Keratinocyte (primary cell): ENCODE data around the gene SZT2. TPM values are rescaled to one million over a fixed set of nuclear protein-coding genes. Genes with fewer than 3 reads are reported as not detected.

Experiments
- DNase-seq: peaks from one replicate; pipeline ENCODE4 v3.0.0-alpha.2; 2011; ENCODE audit warnings: low read depth, missing footprints, low spot score
- FAIRE-seq: peaks from 2 replicates; lab custom pipeline; 2011; peaks lifted over from hg19 to GRCh38; lab: Jason Lieb, UNC
- H2AFZ ChIP-seq: 2 replicates; pipeline ENCODE4 v1.6.0; 2012; ENCODE audit warnings: low read length, control low read depth, inconsistent platforms; ENCODE audit not compliant: control insufficient read depth
- H3K27ac ChIP-seq: 2 replicates; pipeline ENCODE4 v1.5.1; 2011; ENCODE audit warnings: low read length; ENCODE audit not compliant: control insufficient read depth, insufficient read depth
- H3K27me3 ChIP-seq: 3 replicates; pipeline ENCODE4 v1.6.0; 2011; ENCODE audit warnings: low read length; ENCODE audit not compliant: control insufficient read depth, insufficient read depth; ENCODE audit errors: extremely low read depth
- H3K36me3 ChIP-seq, 2 experiments: 2 replicates in 1 of 2; 3 replicates in 1 of 2; pipeline ENCODE4 v1.5.1; 2011; ENCODE audit warnings: low read length in 2 of 2, mild to moderate bottlenecking in 1 of 2; ENCODE audit not compliant: control insufficient read depth in 2 of 2, insufficient read depth in 2 of 2; ENCODE audit errors: extremely low read depth in 1 of 2
- H3K4me1 ChIP-seq: 3 replicates; pipeline ENCODE4 v1.5.1; 2011; ENCODE audit warnings: low read length; ENCODE audit not compliant: control insufficient read depth, insufficient read depth; ENCODE audit errors: extremely low read depth
- H3K4me2 ChIP-seq: 3 replicates; pipeline ENCODE4 v1.6.0; 2011; ENCODE audit warnings: low read depth, low read length; ENCODE audit not compliant: control insufficient read depth, insufficient read depth; ENCODE audit errors: extremely low read depth
- H3K4me3 ChIP-seq, 3 experiments: fragments of 200-600 bp in 1 of 3; sonication (generic) in 1 of 3; 2 replicates in 2 of 3; 3 replicates in 1 of 3; pipeline ENCODE4 v1.5.1; 2011 to 2016; ENCODE audit warnings: low read length in 3 of 3, mild to moderate bottlenecking in 3 of 3, control low read depth in 2 of 3, inconsistent platforms in 1 of 3, low read depth in 1 of 3, mixed read lengths in 1 of 3, mixed run types in 1 of 3, moderate library complexity in 1 of 3; ENCODE audit not compliant: control insufficient read depth in 2 of 3, insufficient read depth in 2 of 3; ENCODE audit errors: extremely low read depth in 1 of 3
- H3K79me2 ChIP-seq: 2 replicates; pipeline ENCODE4 v1.6.0; 2012; ENCODE audit warnings: low read length; ENCODE audit not compliant: control insufficient read depth, insufficient read depth
- H3K9ac ChIP-seq: 3 replicates; pipeline ENCODE4 v1.6.0; 2011; ENCODE audit warnings: low read length; ENCODE audit not compliant: control insufficient read depth, insufficient read depth; ENCODE audit errors: extremely low read depth
- H3K9me1 ChIP-seq: 3 replicates; pipeline ENCODE4 v1.6.0; 2011; ENCODE audit warnings: low read length; ENCODE audit not compliant: control insufficient read depth, insufficient read depth; ENCODE audit errors: extremely low read depth
- H3K9me3 ChIP-seq: 2 replicates; pipeline ENCODE4 v1.5.1; 2012; ENCODE audit warnings: low read depth, low read length; ENCODE audit not compliant: control insufficient read depth
- H4K20me1 ChIP-seq: 3 replicates; pipeline ENCODE4 v1.6.0; 2011; ENCODE audit warnings: low read length; ENCODE audit not compliant: control insufficient read depth, insufficient read depth; ENCODE audit errors: extremely low read depth
- EZH2 ChIP-seq: IDR thresholded peaks from one replicate; pipeline ENCODE4 v1.6.1; 2012; ENCODE audit warnings: inconsistent platforms, mild to moderate bottlenecking, low read length, moderate library complexity
- dilution Hi-C: fragments of 300-500 bp; cut with MboI; formaldehyde crosslinking; loops from one replicate; pipeline ENCODE4 v1.7.0; 2020; ENCODE audit warnings: low sequenced_read_pairs; ENCODE audit not compliant: extremely low pct_ligation_motif_present
- polyA plus RNA-seq, 5 experiments: library from polyadenylated mRNA; depleted of rRNA in 3 of 5; stranded (reverse) in 3 of 5; stranded (forward) in 1 of 5; unstranded in 1 of 5; fragments of >200 nt; gene quantifications; 1 replicate in 1 of 5; 2 replicates in 3 of 5; 3 replicates in 1 of 5; pipeline versions ENCODE4 v1.2.1 to v1.2.3, GENCODE V29; 2011 to 2012; ENCODE audit warnings: missing spikeins in 2 of 5, low read depth in 1 of 5, low replicate concordance in 1 of 5
- TF ChIP-seq, protein P1 (sequence below), 3 experiments: IDR thresholded peaks in 1 of 3; conservative IDR thresholded peaks in 1 of 3; optimal IDR thresholded peaks in 1 of 3; 2 replicates in 2 of 3; 3 replicates in 1 of 3; pipeline versions ENCODE3 to v1.5.1; 2011; ENCODE audit warnings: low read length in 3 of 3, mild to moderate bottlenecking in 3 of 3, moderate library complexity in 2 of 3, control low read depth in 1 of 3, inconsistent platforms in 1 of 3; ENCODE audit not compliant: insufficient read depth in 2 of 3; ENCODE audit errors: extremely low read depth in 1 of 3

Gene SZT2
- polyA plus RNA-seq, 1 donor (not counting 4 experiments of a cell fraction or from before 2014, with no cell fraction given), result 6.1 TPM

DNA sequence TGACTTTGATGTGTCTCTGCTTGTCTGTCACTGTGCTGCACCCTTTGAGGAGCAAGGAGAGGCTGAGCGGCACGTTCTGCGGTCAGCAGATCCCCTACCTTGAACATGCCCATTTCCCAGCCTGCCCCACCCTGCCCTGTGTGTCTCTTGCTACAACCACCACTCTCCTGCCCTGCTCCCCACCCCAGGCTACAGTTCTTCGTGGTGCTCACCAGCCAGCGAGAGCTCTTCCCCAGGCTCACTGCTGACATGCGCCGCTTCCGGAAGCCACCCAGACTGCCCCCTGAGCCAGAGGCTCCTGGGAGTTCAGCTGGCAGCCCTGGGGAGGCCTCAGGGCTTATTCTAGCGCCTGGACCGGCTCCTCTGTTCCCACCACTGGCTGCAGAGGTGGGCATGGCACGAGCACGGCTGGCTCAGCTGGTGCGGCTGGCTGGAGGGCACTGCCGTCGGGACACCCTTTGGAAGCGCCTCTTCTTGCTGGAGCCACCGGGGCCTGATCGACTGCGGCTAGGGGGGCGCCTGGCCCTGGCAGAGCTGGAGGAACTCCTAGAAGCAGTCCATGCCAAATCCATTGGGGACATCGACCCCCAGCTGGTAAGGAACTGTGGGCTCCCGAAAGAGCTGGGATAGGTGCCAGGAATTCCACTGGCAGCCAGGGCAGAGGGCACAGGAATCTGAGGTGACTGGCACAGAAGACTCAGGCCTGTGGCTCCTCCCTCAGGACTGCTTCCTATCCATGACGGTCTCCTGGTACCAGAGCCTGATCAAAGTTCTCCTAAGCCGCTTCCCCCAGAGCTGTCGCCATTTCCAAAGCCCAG, 58.4 kb downstream of the SZT2 start:
- Histone ChIP-seq H3K9me3 (no peaks in the 10 kb centered on the region), H3K4me3 (no peak overlapping the region), H4K20me1 (no peaks in the 10 kb centered on the region), H3K4me1 (peaks cover 7% of the 10 kb centered on the region), H3K9me1 (peaks cover 3% of the 10 kb centered on the region), H3K79me2 (peaks cover 5% of the 10 kb centered on the region), H3K9ac (no peak overlapping the region), H3K27me3 (no peaks in the 10 kb centered on the region), H2AFZ (no peak overlapping the region), H3K36me3 (peaks cover 53 to 74% of the 10 kb centered on the region in 2 experiments), H3K27ac (no peak overlapping the region), H3K4me2 (no peak overlapping the region)
- TF ChIP-seq, protein P1, sequence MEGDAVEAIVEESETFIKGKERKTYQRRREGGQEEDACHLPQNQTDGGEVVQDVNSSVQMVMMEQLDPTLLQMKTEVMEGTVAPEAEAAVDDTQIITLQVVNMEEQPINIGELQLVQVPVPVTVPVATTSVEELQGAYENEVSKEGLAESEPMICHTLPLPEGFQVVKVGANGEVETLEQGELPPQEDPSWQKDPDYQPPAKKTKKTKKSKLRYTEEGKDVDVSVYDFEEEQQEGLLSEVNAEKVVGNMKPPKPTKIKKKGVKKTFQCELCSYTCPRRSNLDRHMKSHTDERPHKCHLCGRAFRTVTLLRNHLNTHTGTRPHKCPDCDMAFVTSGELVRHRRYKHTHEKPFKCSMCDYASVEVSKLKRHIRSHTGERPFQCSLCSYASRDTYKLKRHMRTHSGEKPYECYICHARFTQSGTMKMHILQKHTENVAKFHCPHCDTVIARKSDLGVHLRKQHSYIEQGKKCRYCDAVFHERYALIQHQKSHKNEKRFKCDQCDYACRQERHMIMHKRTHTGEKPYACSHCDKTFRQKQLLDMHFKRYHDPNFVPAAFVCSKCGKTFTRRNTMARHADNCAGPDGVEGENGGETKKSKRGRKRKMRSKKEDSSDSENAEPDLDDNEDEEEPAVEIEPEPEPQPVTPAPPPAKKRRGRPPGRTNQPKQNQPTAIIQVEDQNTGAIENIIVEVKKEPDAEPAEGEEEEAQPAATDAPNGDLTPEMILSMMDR (optimal IDR thresholded peaks at IDR 0.05 in 1 of 3, IDR thresholded peaks at IDR 0.05 in 1 of 3, conservative IDR thresholded peaks at IDR 0.05 in 1 of 3; ENCODE audit: extremely low read depth in 1 of 3, insufficient read depth in 2 of 3, low read length in 3 of 3), result no peak
- TF ChIP-seq EZH2, result no peak
- dilution Hi-C loops, result no loop called here
- no peak for FAIRE-seq
- DNase-seq, result no peak

DNA sequence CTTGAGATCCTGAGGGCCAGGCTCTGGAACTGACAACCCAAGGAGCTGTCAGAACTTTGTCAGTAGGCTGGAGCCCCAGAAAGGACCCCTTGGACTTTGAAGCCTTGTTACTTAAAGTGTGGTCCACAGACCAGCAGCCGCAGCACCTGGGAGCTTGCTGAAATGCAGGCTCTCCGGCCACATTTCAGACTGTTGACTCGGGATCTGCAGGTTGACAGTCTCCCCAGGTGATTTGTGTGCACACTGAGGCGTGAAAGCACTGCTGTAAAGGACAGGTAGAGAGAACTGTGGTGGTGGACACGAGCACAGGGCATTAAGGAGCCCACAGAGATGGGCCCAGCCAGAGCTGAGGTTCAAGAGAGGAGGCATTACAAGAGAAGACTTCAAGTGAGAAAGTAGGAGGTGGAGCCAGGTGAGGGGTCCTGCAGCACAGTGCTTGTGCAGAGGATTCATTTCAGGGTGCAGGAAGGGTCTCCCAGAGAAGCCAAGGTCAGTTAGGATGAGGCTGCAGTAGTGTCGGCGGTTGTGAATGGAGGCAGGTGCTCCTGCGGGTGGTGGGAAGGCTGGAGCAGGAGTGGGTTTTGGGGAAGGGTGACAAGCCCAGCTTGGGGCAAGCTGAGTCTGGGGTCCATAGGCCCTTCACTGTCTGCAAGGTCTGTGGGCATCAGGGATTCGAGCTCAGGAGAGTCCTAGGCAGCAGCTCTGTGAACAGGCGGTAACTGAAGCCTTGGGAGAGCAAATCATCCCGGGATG, 59.4 kb downstream of the SZT2 start:
- no peak for TF ChIP-seq EZH2
- TF ChIP-seq, protein P1 (optimal IDR thresholded peaks at IDR 0.05 in 1 of 3, IDR thresholded peaks at IDR 0.05 in 1 of 3, conservative IDR thresholded peaks at IDR 0.05 in 1 of 3; ENCODE audit: extremely low read depth in 1 of 3, insufficient read depth in 2 of 3, low read length in 3 of 3), result no peak
- DNase-seq (no peak), FAIRE-seq (no peak)
- H3K9ac ChIP-seq, result no peak overlapping the region
- peaks cover 3% of the 10 kb centered on the region for H3K9me1 ChIP-seq
- peaks cover 5% of the 10 kb centered on the region for H3K79me2 ChIP-seq
- H3K4me2 ChIP-seq, result no peak overlapping the region
- H3K9me3 ChIP-seq, result no peaks in the 10 kb centered on the region
- dilution Hi-C loops, result no loop called here
- no peaks in the 10 kb centered on the region for H3K27me3 ChIP-seq
- H3K4me1 ChIP-seq, result peaks cover 10% of the 10 kb centered on the region
- no peaks in the 10 kb centered on the region for H4K20me1 ChIP-seq
- peaks cover 46 to 68% of the 10 kb centered on the region in 2 experiments for H3K36me3 ChIP-seq
- H2AFZ ChIP-seq, result no peak overlapping the region
- no peak overlapping the region for H3K4me3 ChIP-seq
- H3K27ac ChIP-seq, result no peak overlapping the region
